WTC11 (cell line): ENCODE data around the gene ASIC3. TPM values are rescaled to one million over a fixed set of nuclear protein-coding genes. Genes with fewer than 3 reads are reported as not detected.

Source experiments
- ETV6 ChIP-seq: sonication (generic); formaldehyde crosslinking; IDR thresholded peaks from 2 replicates; pipeline ENCODE4 v1.8.1; 2022; ENCODE audit warnings: mild to moderate bottlenecking, missing genetic modification reagents
- FOXK1 ChIP-seq: sonication (generic); formaldehyde crosslinking; IDR thresholded peaks from 2 replicates; pipeline ENCODE4 v1.8.0; 2022; ENCODE audit warnings: mild to moderate bottlenecking, moderate library complexity, missing genetic modification reagents
- FOXP1 ChIP-seq: sonication (generic); formaldehyde crosslinking; IDR thresholded peaks from 2 replicates; pipeline ENCODE4 v1.8.0; 2022; ENCODE audit warnings: missing genetic modification reagents, mild to moderate bottlenecking, moderate library complexity, borderline replicate concordance
- NFYB ChIP-seq: sonication (generic); formaldehyde crosslinking; conservative IDR thresholded peaks from 2 replicates; pipeline ENCODE4 v1.8.0; 2022; ENCODE audit warnings: low read depth, missing genetic modification reagents
- ZNF121 ChIP-seq: sonication (generic); formaldehyde crosslinking; IDR thresholded peaks from 2 replicates; pipeline ENCODE4 v1.8.0; 2023; ENCODE audit warnings: missing genetic modification reagents
- ZNF396 ChIP-seq: fragments of 250-450 bp; sonication (Bioruptor Pico); IDR thresholded peaks from 2 replicates; pipeline ENCODE4 v1.8.0; 2021; ENCODE audit warnings: mild to moderate bottlenecking, moderate library complexity, borderline replicate concordance
- total RNA-seq: library from RNA; stranded (reverse); gene quantifications from 3 replicates; pipeline ENCODE4 v1.2.3, GENCODE V29; 2021
- TF ChIP-seq, protein P1 (sequence below): sonication (generic); formaldehyde crosslinking; IDR thresholded peaks from 2 replicates; pipeline ENCODE4 v1.8.1; 2023; ENCODE audit warnings: mild to moderate bottlenecking, moderate library complexity, missing genetic modification reagents
- TF ChIP-seq, protein P2 (sequence below): sonication (generic); formaldehyde crosslinking; conservative IDR thresholded peaks from 2 replicates; pipeline ENCODE4 v1.8.1; 2023; ENCODE audit warnings: mild to moderate bottlenecking, low read depth, missing genetic modification reagents, moderate library complexity
- TF ChIP-seq, protein P3 (sequence below): sonication (generic); formaldehyde crosslinking; IDR thresholded peaks from 2 replicates; pipeline ENCODE4 v1.8.1; 2023; ENCODE audit warnings: mild to moderate bottlenecking, missing genetic modification reagents
- TF ChIP-seq, protein P4 (sequence below): sonication (generic); formaldehyde crosslinking; IDR thresholded peaks from 2 replicates; pipeline ENCODE4 v1.8.0; 2022; ENCODE audit warnings: mild to moderate bottlenecking, missing genetic modification reagents
- TF ChIP-seq, protein P5 (sequence below): sonication (generic); formaldehyde crosslinking; IDR thresholded peaks from 2 replicates; pipeline ENCODE4 v1.8.1; 2022; ENCODE audit warnings: mild to moderate bottlenecking, missing genetic modification reagents, moderate library complexity, borderline replicate concordance
- TF ChIP-seq, protein P6 (sequence below): sonication (generic); formaldehyde crosslinking; IDR thresholded peaks from 2 replicates; pipeline ENCODE4 v1.8.0; 2023; ENCODE audit warnings: missing genetic modification reagents, mild to moderate bottlenecking, borderline replicate concordance

Gene ASIC3
- total RNA-seq, 1 experiment from 2014 or later = 5.5 TPM

DNA sequence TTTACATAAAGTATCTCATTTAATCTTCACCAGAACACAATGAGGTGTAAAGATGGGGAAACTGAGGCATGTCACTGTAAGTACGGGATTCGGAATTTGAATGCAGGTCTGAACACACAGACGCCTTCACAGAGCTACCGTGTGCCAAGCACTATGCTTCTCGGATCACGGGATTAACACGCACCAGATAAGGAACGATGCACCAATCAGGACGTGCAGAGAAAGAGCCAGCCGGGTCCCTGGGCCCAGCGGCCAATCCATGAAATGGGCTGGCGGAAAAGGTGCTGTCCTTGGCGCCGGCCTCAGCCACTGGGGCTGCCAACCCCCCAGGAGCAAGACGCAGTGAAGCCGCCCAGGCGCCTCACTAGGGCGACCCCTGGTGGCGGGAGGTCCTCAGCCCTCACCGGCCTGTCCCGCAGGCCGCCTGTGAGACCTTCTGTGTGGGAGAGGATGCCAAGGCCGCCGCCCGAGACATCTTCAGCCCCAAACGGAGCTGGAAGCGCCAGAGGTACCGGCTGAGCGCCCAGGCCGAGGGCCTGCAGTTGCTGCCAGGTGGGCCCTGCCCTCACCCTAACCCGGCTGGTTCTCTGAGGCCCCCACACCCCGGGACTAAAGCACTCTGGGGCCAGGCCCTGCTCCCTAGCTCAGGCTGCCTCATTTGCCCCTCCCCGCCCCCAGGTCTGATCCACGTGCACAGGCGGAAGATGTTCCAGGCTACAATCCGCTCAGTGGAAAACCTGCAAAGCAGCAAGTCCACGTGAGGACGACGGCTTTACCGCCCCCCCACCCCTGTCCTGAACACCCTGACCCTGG, 39.6 kb upstream of the ASIC3 start (continued):
- TF ChIP-seq, protein P1, sequence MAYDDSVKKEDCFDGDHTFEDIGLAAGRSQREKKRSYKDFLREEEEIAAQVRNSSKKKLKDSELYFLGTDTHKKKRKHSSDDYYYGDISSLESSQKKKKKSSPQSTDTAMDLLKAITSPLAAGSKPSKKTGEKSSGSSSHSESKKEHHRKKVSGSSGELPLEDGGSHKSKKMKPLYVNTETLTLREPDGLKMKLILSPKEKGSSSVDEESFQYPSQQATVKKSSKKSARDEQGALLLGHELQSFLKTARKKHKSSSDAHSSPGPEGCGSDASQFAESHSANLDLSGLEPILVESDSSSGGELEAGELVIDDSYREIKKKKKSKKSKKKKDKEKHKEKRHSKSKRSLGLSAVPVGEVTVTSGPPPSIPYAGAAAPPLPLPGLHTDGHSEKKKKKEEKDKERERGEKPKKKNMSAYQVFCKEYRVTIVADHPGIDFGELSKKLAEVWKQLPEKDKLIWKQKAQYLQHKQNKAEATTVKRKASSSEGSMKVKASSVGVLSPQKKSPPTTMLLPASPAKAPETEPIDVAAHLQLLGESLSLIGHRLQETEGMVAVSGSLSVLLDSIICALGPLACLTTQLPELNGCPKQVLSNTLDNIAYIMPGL = no peak; the same call in 1 of the 2 replicates
- TF ChIP-seq ETV6 (CRISPR knock-in tag) = peak; percentile 68; the same call in 1 of the 2 replicates
- TF ChIP-seq, protein P2, sequence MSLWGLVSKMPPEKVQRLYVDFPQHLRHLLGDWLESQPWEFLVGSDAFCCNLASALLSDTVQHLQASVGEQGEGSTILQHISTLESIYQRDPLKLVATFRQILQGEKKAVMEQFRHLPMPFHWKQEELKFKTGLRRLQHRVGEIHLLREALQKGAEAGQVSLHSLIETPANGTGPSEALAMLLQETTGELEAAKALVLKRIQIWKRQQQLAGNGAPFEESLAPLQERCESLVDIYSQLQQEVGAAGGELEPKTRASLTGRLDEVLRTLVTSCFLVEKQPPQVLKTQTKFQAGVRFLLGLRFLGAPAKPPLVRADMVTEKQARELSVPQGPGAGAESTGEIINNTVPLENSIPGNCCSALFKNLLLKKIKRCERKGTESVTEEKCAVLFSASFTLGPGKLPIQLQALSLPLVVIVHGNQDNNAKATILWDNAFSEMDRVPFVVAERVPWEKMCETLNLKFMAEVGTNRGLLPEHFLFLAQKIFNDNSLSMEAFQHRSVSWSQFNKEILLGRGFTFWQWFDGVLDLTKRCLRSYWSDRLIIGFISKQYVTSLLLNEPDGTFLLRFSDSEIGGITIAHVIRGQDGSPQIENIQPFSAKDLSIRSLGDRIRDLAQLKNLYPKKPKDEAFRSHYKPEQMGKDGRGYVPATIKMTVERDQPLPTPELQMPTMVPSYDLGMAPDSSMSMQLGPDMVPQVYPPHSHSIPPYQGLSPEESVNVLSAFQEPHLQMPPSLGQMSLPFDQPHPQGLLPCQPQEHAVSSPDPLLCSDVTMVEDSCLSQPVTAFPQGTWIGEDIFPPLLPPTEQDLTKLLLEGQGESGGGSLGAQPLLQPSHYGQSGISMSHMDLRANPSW (CRISPR knock-in tag) = no peak
- TF ChIP-seq, protein P3, sequence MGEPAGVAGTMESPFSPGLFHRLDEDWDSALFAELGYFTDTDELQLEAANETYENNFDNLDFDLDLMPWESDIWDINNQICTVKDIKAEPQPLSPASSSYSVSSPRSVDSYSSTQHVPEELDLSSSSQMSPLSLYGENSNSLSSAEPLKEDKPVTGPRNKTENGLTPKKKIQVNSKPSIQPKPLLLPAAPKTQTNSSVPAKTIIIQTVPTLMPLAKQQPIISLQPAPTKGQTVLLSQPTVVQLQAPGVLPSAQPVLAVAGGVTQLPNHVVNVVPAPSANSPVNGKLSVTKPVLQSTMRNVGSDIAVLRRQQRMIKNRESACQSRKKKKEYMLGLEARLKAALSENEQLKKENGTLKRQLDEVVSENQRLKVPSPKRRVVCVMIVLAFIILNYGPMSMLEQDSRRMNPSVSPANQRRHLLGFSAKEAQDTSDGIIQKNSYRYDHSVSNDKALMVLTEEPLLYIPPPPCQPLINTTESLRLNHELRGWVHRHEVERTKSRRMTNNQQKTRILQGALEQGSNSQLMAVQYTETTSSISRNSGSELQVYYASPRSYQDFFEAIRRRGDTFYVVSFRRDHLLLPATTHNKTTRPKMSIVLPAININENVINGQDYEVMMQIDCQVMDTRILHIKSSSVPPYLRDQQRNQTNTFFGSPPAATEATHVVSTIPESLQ (CRISPR knock-in tag) = no peak
- peak; percentile 62; the same call in 1 of the 2 replicates for TF ChIP-seq FOXP1 (CRISPR knock-in tag)
- TF ChIP-seq, protein P4, sequence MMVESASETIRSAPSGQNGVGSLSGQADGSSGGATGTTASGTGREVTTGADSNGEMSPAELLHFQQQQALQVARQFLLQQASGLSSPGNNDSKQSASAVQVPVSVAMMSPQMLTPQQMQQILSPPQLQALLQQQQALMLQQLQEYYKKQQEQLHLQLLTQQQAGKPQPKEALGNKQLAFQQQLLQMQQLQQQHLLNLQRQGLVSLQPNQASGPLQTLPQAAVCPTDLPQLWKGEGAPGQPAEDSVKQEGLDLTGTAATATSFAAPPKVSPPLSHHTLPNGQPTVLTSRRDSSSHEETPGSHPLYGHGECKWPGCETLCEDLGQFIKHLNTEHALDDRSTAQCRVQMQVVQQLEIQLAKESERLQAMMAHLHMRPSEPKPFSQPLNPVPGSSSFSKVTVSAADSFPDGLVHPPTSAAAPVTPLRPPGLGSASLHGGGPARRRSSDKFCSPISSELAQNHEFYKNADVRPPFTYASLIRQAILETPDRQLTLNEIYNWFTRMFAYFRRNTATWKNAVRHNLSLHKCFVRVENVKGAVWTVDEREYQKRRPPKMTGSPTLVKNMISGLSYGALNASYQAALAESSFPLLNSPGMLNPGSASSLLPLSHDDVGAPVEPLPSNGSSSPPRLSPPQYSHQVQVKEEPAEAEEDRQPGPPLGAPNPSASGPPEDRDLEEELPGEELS (CRISPR knock-in tag) = 0 out of 2 replicates have a peak, but pooled peaks have one; percentile 31
- peak; percentile 58 for TF ChIP-seq NFYB (CRISPR knock-in tag)
- TF ChIP-seq, protein P5, sequence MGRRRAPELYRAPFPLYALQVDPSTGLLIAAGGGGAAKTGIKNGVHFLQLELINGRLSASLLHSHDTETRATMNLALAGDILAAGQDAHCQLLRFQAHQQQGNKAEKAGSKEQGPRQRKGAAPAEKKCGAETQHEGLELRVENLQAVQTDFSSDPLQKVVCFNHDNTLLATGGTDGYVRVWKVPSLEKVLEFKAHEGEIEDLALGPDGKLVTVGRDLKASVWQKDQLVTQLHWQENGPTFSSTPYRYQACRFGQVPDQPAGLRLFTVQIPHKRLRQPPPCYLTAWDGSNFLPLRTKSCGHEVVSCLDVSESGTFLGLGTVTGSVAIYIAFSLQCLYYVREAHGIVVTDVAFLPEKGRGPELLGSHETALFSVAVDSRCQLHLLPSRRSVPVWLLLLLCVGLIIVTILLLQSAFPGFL (CRISPR knock-in tag) = no peak
- TF ChIP-seq, protein P6, sequence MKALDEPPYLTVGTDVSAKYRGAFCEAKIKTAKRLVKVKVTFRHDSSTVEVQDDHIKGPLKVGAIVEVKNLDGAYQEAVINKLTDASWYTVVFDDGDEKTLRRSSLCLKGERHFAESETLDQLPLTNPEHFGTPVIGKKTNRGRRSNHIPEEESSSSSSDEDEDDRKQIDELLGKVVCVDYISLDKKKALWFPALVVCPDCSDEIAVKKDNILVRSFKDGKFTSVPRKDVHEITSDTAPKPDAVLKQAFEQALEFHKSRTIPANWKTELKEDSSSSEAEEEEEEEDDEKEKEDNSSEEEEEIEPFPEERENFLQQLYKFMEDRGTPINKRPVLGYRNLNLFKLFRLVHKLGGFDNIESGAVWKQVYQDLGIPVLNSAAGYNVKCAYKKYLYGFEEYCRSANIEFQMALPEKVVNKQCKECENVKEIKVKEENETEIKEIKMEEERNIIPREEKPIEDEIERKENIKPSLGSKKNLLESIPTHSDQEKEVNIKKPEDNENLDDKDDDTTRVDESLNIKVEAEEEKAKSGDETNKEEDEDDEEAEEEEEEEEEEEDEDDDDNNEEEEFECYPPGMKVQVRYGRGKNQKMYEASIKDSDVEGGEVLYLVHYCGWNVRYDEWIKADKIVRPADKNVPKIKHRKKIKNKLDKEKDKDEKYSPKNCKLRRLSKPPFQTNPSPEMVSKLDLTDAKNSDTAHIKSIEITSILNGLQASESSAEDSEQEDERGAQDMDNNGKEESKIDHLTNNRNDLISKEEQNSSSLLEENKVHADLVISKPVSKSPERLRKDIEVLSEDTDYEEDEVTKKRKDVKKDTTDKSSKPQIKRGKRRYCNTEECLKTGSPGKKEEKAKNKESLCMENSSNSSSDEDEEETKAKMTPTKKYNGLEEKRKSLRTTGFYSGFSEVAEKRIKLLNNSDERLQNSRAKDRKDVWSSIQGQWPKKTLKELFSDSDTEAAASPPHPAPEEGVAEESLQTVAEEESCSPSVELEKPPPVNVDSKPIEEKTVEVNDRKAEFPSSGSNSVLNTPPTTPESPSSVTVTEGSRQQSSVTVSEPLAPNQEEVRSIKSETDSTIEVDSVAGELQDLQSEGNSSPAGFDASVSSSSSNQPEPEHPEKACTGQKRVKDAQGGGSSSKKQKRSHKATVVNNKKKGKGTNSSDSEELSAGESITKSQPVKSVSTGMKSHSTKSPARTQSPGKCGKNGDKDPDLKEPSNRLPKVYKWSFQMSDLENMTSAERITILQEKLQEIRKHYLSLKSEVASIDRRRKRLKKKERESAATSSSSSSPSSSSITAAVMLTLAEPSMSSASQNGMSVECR (CRISPR knock-in tag) = no peak
- no peak for TF ChIP-seq ZNF396 (CRISPR knock-in tag)
- peak; percentile 59; the same call in 1 of the 2 replicates for TF ChIP-seq FOXK1
- TF ChIP-seq ZNF121 (CRISPR knock-in tag) = no peak
